CD4-positive, alpha-beta memory T cell (primary cell): ENCODE measurements around the gene CBX3. TPM values are rescaled to one million over a fixed set of nuclear protein-coding genes. Genes with fewer than 3 reads are reported as not detected.
A peak's percentile ranks its signal among the peaks of the same experiment; 100 is the strongest.

Experiments used
- CTCF ChIA-PET: fragments of 350-600 bp; sonication (Branson Sonifier 250); formaldehyde crosslinking; loops from one replicate; lab custom pipeline; 2021; ENCODE audit warnings: inconsistent platforms; ENCODE audit not compliant: partially characterized antibody; lab: Charles Lee
- POLR2A ChIA-PET: fragments of 350-600 bp; sonication (Branson Sonifier 250); formaldehyde crosslinking; loops from one replicate; lab custom pipeline; 2021; ENCODE audit not compliant: partially characterized antibody; lab: Charles Lee
- DNase-seq, 5 donors: peaks; one replicate each; pipeline versions ENCODE4 v3.0.0 to v3.0.0-alpha.2; 2020 to 2022; ENCODE audit warnings: mixed read lengths in 1 of 5
- H3K27ac ChIP-seq: one replicate; pipeline ENCODE4 v1.7.0; 2013; ENCODE audit warnings: low read depth, low read length
- H3K27me3 ChIP-seq: 2 replicates; pipeline ENCODE4 v1.7.0; 2013; ENCODE audit warnings: mild to moderate bottlenecking, low read length, moderate library complexity; ENCODE audit not compliant: insufficient read depth
- H3K36me3 ChIP-seq: 2 replicates; pipeline ENCODE4 v1.7.0; 2013; ENCODE audit warnings: mild to moderate bottlenecking, low read length, moderate library complexity; ENCODE audit not compliant: insufficient read depth
- H3K4me1 ChIP-seq: 2 replicates; pipeline ENCODE4 v1.7.0; 2013; ENCODE audit warnings: mild to moderate bottlenecking, low read length, moderate library complexity; ENCODE audit not compliant: insufficient read depth
- H3K4me3 ChIP-seq, 2 donors: one replicate each; pipeline ENCODE4 v1.7.0; 2013; ENCODE audit warnings: low read length in 2 of 2, mild to moderate bottlenecking in 1 of 2
- H3K9me3 ChIP-seq, 2 donors: one replicate each; pipeline ENCODE4 v1.7.0; 2013; ENCODE audit warnings: low read length in 2 of 2, control low read depth in 1 of 2; ENCODE audit not compliant: control insufficient read depth in 1 of 2
- H3K27ac Mint-ChIP-seq, 7 donors: one replicate each; pipeline ENCODE4 v1.8.0; 2020 to 2021; ENCODE audit warnings: mixed read lengths in 7 of 7, mild to moderate bottlenecking in 6 of 7, inconsistent platforms in 3 of 7, moderate library complexity in 3 of 7
- H3K27me3 Mint-ChIP-seq, 2 donors: one replicate each; pipeline ENCODE4 v1.8.0; 2020 to 2021; ENCODE audit warnings: mixed read lengths in 2 of 2
- H3K36me3 Mint-ChIP-seq, 2 donors: one replicate each; pipeline ENCODE4 v1.8.0; 2020 to 2021; ENCODE audit warnings: mixed read lengths in 2 of 2, inconsistent platforms in 1 of 2, mild to moderate bottlenecking in 1 of 2
- H3K4me1 Mint-ChIP-seq, 4 donors: one replicate each; pipeline ENCODE4 v1.8.0; 2020 to 2021; ENCODE audit warnings: mixed read lengths in 4 of 4, mild to moderate bottlenecking in 1 of 4
- H3K4me3 Mint-ChIP-seq, 8 donors: one replicate each; pipeline ENCODE4 v1.8.0; 2020 to 2021; ENCODE audit warnings: mixed read lengths in 8 of 8, mild to moderate bottlenecking in 7 of 8, moderate library complexity in 6 of 8, inconsistent platforms in 3 of 8
- H3K9me3 Mint-ChIP-seq, 8 donors: one replicate each; pipeline ENCODE4 v1.8.0; 2020 to 2021; ENCODE audit warnings: mixed read lengths in 8 of 8, mild to moderate bottlenecking in 5 of 8, inconsistent platforms in 3 of 8, moderate library complexity in 1 of 8
- intact Hi-C: fragments of 100-400 bp; cut with micrococcal nuclease; formaldehyde crosslinking; loops from one replicate; pipeline ENCODE4 v1.15.1; 2023
- polyA plus RNA-seq, 2 donors: library from polyadenylated mRNA; unstranded; fragments of 300-500 nt; fragmentation: Illumina TruSeq; gene quantifications; one replicate each; pipeline ENCODE4 v1.2.3, GENCODE V29; 2021
- total RNA-seq, 2 experiments: library from RNA; stranded (reverse); gene quantifications; one replicate each; pipeline ENCODE4 v1.2.3, GENCODE V29; 2021

CBX3 gene
- total and polyA plus RNA-seq, 4 experiments from 2014 or later: 105 to 180 (median 166) TPM

DNA sequence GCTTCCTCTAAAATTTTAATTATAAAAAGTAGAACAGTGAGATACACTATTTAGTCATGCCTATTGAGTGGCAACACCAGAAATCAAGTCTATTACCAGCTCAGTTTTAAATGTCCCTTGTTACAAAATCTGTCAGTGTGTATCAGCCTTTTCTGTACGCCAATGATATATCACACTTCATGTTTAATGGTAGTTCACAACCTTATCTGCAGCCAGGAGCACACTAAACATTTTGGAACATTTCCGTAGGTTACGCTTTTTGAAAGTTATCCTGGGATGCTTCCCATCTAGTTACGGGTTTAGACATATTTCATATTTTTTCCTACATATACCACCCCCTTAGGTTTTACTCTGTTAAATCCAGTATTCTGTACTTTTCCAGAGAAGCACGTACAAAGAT is 6.4 kb upstream of the CBX3 start:
- H3K27me3 ChIP-seq: no peaks in the 10 kb centered on the region
- no peak overlapping the region for H3K4me3 ChIP-seq
- intact Hi-C loops: no loop called here
- H3K27ac ChIP-seq: peak overlapping the region; percentile 20
- ChIA-PET CTCF (interaction anchor here (0.6 to 9.9 kb wide), 8 partner anchors 17 to 302 kb away, joined by 3 to 212 read pairs (median 3); no protein-coding TSS in a partner anchor), POLR2A (interaction anchor here (0.6 to 13.1 kb wide), 11 partner anchors 9 to 245 kb away, joined by 3 to 369 read pairs (median 9); partner anchors contain the start of gene NFE2L3)
- H3K9me3 ChIP-seq: no peaks in the 10 kb centered on the region
- peaks cover 84 to 94% of the 10 kb centered on the region in 2 donors for H3K36me3 Mint-ChIP-seq
- H3K27ac Mint-ChIP-seq: peak overlapping the region; percentile 17 to 99 (median 69)
- peaks cover 0 to 16% (median 0%) of the 10 kb centered on the region in 8 donors for H3K9me3 Mint-ChIP-seq
- H3K4me1 ChIP-seq: peaks cover 77% of the 10 kb centered on the region
- DNase-seq: no peak
- H3K4me3 Mint-ChIP-seq: peak overlapping the region; percentile 34 to 100 (median 82)
- H3K4me1 Mint-ChIP-seq: peaks cover 58 to 87% (median 66%) of the 10 kb centered on the region in 4 donors
- H3K27me3 Mint-ChIP-seq: no peaks in the 10 kb centered on the region
- peaks cover 72% of the 10 kb centered on the region for H3K36me3 ChIP-seq

DNA sequence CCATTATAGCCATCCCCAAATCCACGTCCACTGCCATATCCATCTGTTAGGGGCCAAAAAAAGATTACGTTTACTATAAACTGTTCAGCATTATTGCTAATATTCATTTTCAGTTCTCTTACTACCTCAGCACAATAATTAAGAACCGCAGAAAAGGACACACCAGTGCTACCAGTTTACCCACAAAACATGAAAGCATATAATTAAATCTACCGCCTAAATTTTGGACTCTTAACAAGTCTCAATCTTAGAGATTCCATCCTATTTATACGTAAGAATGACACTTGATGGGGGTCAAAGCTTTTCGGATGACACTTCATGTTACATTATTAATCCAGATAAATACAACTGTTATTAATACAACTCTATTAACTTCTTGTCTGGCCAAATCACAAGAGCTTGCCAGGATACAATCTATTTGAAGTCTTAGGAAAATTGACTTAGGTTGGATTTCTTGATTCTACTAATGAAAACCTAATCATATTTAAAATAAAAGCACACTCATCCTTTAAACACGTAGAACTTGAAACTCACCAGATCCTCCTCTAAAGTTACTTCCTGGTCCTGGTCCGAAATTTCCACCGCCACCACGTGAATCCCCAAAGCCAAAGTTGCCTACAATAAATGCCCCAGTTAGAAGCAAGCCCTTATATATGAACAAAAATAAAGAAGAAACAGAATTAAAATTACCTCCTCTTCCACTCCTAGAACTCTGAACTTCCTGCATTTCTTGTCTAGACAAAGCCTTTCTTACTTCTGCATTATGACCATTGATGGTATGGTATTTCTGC is 5.5 kb upstream of the CBX3 start:
- H3K36me3 Mint-ChIP-seq: peaks cover 79 to 94% of the 10 kb centered on the region in 2 donors
- Histone ChIP-seq H3K4me3 (peak overlapping the region in 1 of 2 donors; percentile 21), H3K27ac (peak overlapping the region; percentile 17), H3K4me1 (peaks cover 68% of the 10 kb centered on the region), H3K27me3 (no peaks in the 10 kb centered on the region), H3K36me3 (peaks cover 63% of the 10 kb centered on the region), H3K9me3 (no peaks in the 10 kb centered on the region)
- peak overlapping the region; percentile 78 to 100 (median 84) for H3K4me3 Mint-ChIP-seq
- CTCF ChIA-PET: interaction anchor here (1.0 to 9.9 kb wide), 11 partner anchors 8 to 173 kb away, joined by 3 to 212 read pairs (median 12); partner anchors contain the start of gene NFE2L3
- peaks cover 0 to 4% of the 10 kb centered on the region in 2 donors for H3K27me3 Mint-ChIP-seq
- POLR2A ChIA-PET: interaction anchor here (0.8 to 13.1 kb wide), 9 partner anchors 9 to 117 kb away, joined by 3 to 369 read pairs (median 7); partner anchors contain the start of gene NFE2L3
- peak overlapping the region; percentile 69 to 99 (median 88) for H3K27ac Mint-ChIP-seq
- intact Hi-C loops: loop anchor here (2.0 kb wide), 1 partner anchor 13 kb away; no protein-coding TSS in a partner anchor
- DNase-seq: no peak
- peaks cover 52 to 86% (median 58%) of the 10 kb centered on the region in 4 donors for H3K4me1 Mint-ChIP-seq
- peaks cover 0 to 22% (median 4%) of the 10 kb centered on the region in 8 donors for H3K9me3 Mint-ChIP-seq

DNA sequence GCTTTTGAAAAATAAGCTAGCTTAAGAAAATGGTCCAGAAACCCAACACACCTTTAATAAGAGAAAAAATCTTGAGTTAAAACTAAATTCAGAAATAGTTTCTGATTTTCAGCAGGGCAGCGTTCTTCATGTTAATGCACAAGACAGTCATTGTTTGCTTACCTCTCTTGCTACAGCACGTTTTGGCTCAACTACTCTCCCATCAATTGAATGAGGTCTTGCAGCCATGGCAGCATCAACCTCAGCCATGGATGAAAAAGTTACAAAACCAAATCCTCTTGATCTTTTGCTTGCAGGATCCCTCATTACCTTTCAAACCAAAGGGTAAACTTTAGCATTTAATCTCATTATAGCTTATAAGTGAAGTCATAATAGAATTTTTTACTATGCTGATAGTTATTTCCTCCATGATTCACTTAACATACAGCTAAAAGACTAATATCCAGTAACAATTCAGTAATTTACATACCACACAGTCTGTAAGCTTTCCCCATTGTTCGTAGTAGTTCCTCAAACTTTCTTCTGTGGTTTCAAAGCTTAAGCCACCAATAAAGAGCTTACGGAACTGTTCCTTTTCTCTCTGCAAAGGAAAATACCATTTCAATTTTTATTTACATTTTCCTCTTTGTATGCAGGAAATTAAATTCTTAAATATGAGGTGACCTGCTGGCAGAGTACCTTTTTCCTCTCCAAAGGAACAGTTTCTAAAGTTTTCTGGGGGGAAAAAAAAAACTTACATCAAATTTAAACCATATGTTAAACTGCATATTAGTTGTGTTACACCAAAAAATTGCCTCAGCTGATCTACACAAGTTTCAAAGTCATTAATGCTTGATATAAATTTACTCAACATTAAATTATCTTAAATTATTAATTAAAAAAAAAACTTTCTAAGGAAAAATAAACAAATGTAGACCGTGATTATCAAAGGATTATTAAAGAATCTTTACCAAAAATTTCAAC is 4.1 kb upstream of the CBX3 start:
- H3K4me1 Mint-ChIP-seq: peaks cover 45 to 74% (median 49%) of the 10 kb centered on the region in 4 donors
- H3K9me3 ChIP-seq: no peaks in the 10 kb centered on the region
- peak overlapping the region; percentile 11 to 21 for H3K4me3 ChIP-seq
- peak overlapping the region in 6 of 7 donors; percentile 38 to 100 (median 98) for H3K27ac Mint-ChIP-seq
- H3K36me3 Mint-ChIP-seq: peaks cover 71 to 83% of the 10 kb centered on the region in 2 donors
- intact Hi-C loops: loop anchor here (1.0 to 2.0 kb wide), 5 partner anchors 9 to 963 kb away; no protein-coding TSS in a partner anchor
- H3K27me3 ChIP-seq: no peaks in the 10 kb centered on the region
- H3K27ac ChIP-seq: peak overlapping the region; percentile 17
- H3K36me3 ChIP-seq: peaks cover 51% of the 10 kb centered on the region
- H3K4me3 Mint-ChIP-seq: peak overlapping the region; percentile 99 to 100 (median 100)
- H3K27me3 Mint-ChIP-seq: peaks cover 0 to 4% of the 10 kb centered on the region in 2 donors
- DNase-seq: no peak
- ChIA-PET CTCF (interaction anchor here (1.0 to 9.9 kb wide), 28 partner anchors 9 to 1072 kb away, joined by 3 to 212 read pairs (median 5); partner anchors contain the start of genes CYCS and NFE2L3), POLR2A (interaction anchor here (1.0 to 13.1 kb wide), 14 partner anchors 12 to 305 kb away, joined by 3 to 369 read pairs (median 16); partner anchors contain the start of genes NFE2L3 and SNX10)
- H3K4me1 ChIP-seq: peaks cover 57% of the 10 kb centered on the region
- peaks cover 0 to 22% (median 4%) of the 10 kb centered on the region in 8 donors for H3K9me3 Mint-ChIP-seq

DNA sequence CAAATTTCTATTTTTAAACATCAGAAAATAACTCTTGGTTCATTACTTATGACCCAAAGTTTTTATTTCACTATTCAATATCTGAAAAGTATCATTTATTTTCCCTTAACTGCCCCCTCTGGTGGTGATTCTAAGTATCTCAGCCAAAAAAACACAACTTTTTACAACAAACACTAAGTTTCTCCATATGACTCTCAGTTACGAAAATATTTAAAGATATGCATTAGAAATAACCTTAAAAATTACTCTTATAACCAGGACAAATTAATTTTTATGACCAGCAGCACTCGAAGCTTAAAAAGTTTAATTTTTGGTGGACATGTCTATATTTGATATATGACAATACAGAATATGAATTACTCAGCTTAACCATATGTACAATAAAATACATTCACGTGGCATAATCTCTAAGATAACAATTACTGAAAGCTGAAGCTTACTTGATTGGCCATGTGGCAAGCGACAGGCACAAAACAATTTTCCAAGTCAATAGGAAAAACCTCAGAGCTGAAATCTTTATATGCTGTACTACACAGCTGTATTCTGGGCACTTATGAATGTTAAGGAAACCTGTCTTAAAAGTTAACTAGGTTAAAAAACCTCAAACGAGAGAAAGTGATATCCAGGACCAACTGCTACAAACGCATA is 3.3 kb upstream of the CBX3 start:
- peaks cover 39 to 74% (median 45%) of the 10 kb centered on the region in 4 donors for H3K4me1 Mint-ChIP-seq
- H3K36me3 ChIP-seq: peaks cover 42% of the 10 kb centered on the region

DNA sequence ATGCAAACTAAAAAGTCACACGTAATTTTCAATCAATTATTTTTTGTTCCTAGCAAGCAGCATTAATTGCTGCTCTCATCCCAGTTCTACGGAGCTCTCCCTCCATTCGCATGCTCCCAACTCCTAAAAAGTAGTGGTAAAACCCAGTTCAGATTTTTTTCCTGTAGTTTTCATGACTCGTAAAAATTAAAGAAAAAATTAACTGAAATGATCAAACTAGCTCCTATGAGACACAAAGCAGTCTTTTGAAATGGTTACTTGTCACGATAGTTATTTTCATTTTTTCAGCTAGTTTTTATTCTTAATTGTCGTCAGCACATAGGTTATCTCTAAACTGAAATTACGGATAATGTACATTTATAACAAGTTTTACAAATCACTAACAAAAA is 2.8 kb upstream of the CBX3 start:
- Histone ChIP-seq H3K27me3 (no peaks in the 10 kb centered on the region), H3K9me3 (no peaks in the 10 kb centered on the region), H3K4me1 (peaks cover 56% of the 10 kb centered on the region), H3K36me3 (peaks cover 37% of the 10 kb centered on the region), H3K4me3 (peak overlapping the region; percentile 80 to 89), H3K27ac (peak overlapping the region; percentile 98)
- peaks cover 0 to 22% (median 4%) of the 10 kb centered on the region in 8 donors for H3K9me3 Mint-ChIP-seq
- no peak for DNase-seq
- H3K36me3 Mint-ChIP-seq: peaks cover 57 to 75% of the 10 kb centered on the region in 2 donors
- POLR2A ChIA-PET: interaction anchor here (1.1 to 13.1 kb wide), 16 partner anchors 7 to 306 kb away, joined by 3 to 369 read pairs (median 21); partner anchors contain the start of genes NFE2L3 and SNX10
- intact Hi-C loops: loop anchor here (1.0 to 2.0 kb wide), 4 partner anchors 10 to 962 kb away; no protein-coding TSS in a partner anchor
- peaks cover 39 to 74% (median 45%) of the 10 kb centered on the region in 4 donors for H3K4me1 Mint-ChIP-seq
- H3K4me3 Mint-ChIP-seq: peak overlapping the region; percentile 99 to 100 (median 100)
- peaks cover 0 to 4% of the 10 kb centered on the region in 2 donors for H3K27me3 Mint-ChIP-seq
- H3K27ac Mint-ChIP-seq: peak overlapping the region; percentile 99 to 100 (median 100)
- CTCF ChIA-PET: interaction anchor here (0.8 to 9.9 kb wide), 34 partner anchors 7 to 306 kb away, joined by 3 to 212 read pairs (median 6); partner anchors contain the start of genes NFE2L3 and SNX10

More for the DNA sequence above, 3.3 kb upstream of the CBX3 start:
- H3K4me3 ChIP-seq: peak overlapping the region; percentile 80 to 89
- Mint-ChIP-seq H3K27ac (peak overlapping the region; percentile 96 to 100 (median 100)), H3K9me3 (peaks cover 0 to 22% (median 4%) of the 10 kb centered on the region in 8 donors), H3K4me3 (peak overlapping the region; percentile 99 to 100 (median 100)), H3K36me3 (peaks cover 62 to 80% of the 10 kb centered on the region in 2 donors), H3K27me3 (peaks cover 0 to 4% of the 10 kb centered on the region in 2 donors)
- no peaks in the 10 kb centered on the region for H3K9me3 ChIP-seq
- H3K4me1 ChIP-seq: peaks cover 56% of the 10 kb centered on the region
- DNase-seq: peak in 4 of 5 donors; percentile 60 to 66 (median 64)
- intact Hi-C loops: loop anchor here (1.0 to 2.0 kb wide), 4 partner anchors 10 to 963 kb away; no protein-coding TSS in a partner anchor
- ChIA-PET CTCF (interaction anchor here (0.8 to 9.9 kb wide), 37 partner anchors 10 to 306 kb away, joined by 3 to 212 read pairs (median 5); partner anchors contain the start of genes NFE2L3 and SNX10), POLR2A (interaction anchor here (1.0 to 13.1 kb wide), 16 partner anchors 6 to 305 kb away, joined by 3 to 369 read pairs (median 21); partner anchors contain the start of genes NFE2L3 and SNX10)
- H3K27ac ChIP-seq: peak overlapping the region; percentile 98
- no peaks in the 10 kb centered on the region for H3K27me3 ChIP-seq
